Measurements from ENCODE around the gene FHIT. TPM values are rescaled to one million over a fixed set of nuclear protein-coding genes. Genes with fewer than 3 reads are reported as not detected.

FHIT gene
- total and polyA plus RNA-seq, 2 experiments from 2014 or later = 0.22 to 0.90 TPM

- H3K9me3 ChIP-seq (ENCODE audit: low read depth) = no peaks in the 10 kb centered on the region
- no peak overlapping the region for H3K4me3 ChIP-seq
- H3K9me2 ChIP-seq (ENCODE audit: insufficient read depth) = no peaks in the 10 kb centered on the region
- in situ Hi-C loops (cut with MboI) = loop anchor here (25.0 kb wide), 3 partner anchors 263 to 1038 kb away; no protein-coding TSS in a partner anchor
- H2AFZ ChIP-seq = no peak overlapping the region
- H3K27me3 ChIP-seq (replicated peaks; ENCODE audit: insufficient read depth) = no peaks in the 10 kb centered on the region
- H3K36me3 ChIP-seq (ENCODE audit: low read depth) = no peaks in the 10 kb centered on the region
- H3F3A ChIP-seq (ENCODE audit: insufficient read depth) = no peaks in the 10 kb centered on the region
- no peak overlapping the region for H3K4me2 ChIP-seq (ENCODE audit: unreplicated experiment)
- H3K4me1 ChIP-seq (ENCODE audit: insufficient read depth) = no peaks in the 10 kb centered on the region
- no peak overlapping the region for H3K9ac ChIP-seq
- no peaks in the 10 kb centered on the region for H3K79me2 ChIP-seq (ENCODE audit: insufficient read depth)
- TF ChIP-seq EZH2phosphoT487 (IDR thresholded peaks at IDR 0.05; ENCODE audit: insufficient read depth, low read depth) (no peak), EZH2 (IDR thresholded peaks at IDR 0.05; ENCODE audit: insufficient read depth, poor library complexity, severe bottlenecking) (no peak)
- WGBS, 2 experiments (ENCODE audit: low coverage in 1 of 2, low lambda C conversion rate in 2 of 2, missing lambda C conversion rate in 2 of 2) = 60 to 83% methylated on average over 2 of the region's 2 CpGs
- H3K27ac ChIP-seq = no peak overlapping the region
- no peak for DNase-seq
- H4K20me1 ChIP-seq (ENCODE audit: insufficient read depth) = no peaks in the 10 kb centered on the region
These were observed 1400.8 kb downstream of the FHIT start for GRCh38 chr3:59850417-59850816.

GRCh38 chr3:59845386-59845785 lies 1405.9 kb downstream of the FHIT start:
- Histone ChIP-seq H2AFZ (no peak overlapping the region), H3K27ac (no peak overlapping the region), H3K4me3 (no peak overlapping the region), H3K4me1 (ENCODE audit: insufficient read depth) (no peaks in the 10 kb centered on the region), H3K27me3 (replicated peaks; ENCODE audit: insufficient read depth) (no peaks in the 10 kb centered on the region), H3K4me2 (ENCODE audit: unreplicated experiment) (no peak overlapping the region), H4K20me1 (ENCODE audit: insufficient read depth) (no peaks in the 10 kb centered on the region), H3K79me2 (ENCODE audit: insufficient read depth) (no peaks in the 10 kb centered on the region), H3K36me3 (ENCODE audit: low read depth) (no peaks in the 10 kb centered on the region), H3F3A (ENCODE audit: insufficient read depth) (no peaks in the 10 kb centered on the region), H3K9me3 (ENCODE audit: low read depth) (no peaks in the 10 kb centered on the region), H3K9me2 (ENCODE audit: insufficient read depth) (no peaks in the 10 kb centered on the region), H3K9ac (no peak overlapping the region)
- DNase-seq = no peak
- in situ Hi-C loops (cut with MboI) = no loop called here
- TF ChIP-seq EZH2phosphoT487 (IDR thresholded peaks at IDR 0.05; ENCODE audit: insufficient read depth, low read depth) (no peak), EZH2 (IDR thresholded peaks at IDR 0.05; ENCODE audit: insufficient read depth, poor library complexity, severe bottlenecking) (no peak)
- WGBS, 2 experiments (ENCODE audit: low coverage in 1 of 2, low lambda C conversion rate in 2 of 2, missing lambda C conversion rate in 2 of 2) = 43 to 44% methylated on average over 1 of the region's 1 CpG

GRCh38 chr3:59843821-59844220 lies 1407.4 kb downstream of the FHIT start:
- H3K27me3 ChIP-seq (replicated peaks; ENCODE audit: insufficient read depth) = no peaks in the 10 kb centered on the region
- DNase-seq = no peak
- 46 to 62% methylated on average over 1 of the region's 1 CpG for WGBS, 2 experiments (ENCODE audit: low coverage in 1 of 2, low lambda C conversion rate in 2 of 2, missing lambda C conversion rate in 2 of 2)
- no peaks in the 10 kb centered on the region for H3F3A ChIP-seq (ENCODE audit: insufficient read depth)
- no peak overlapping the region for H3K4me2 ChIP-seq (ENCODE audit: unreplicated experiment)
- H2AFZ ChIP-seq = no peak overlapping the region
- H3K27ac ChIP-seq = no peak overlapping the region
- no peaks in the 10 kb centered on the region for H4K20me1 ChIP-seq (ENCODE audit: insufficient read depth)
- in situ Hi-C loops (cut with MboI) = no loop called here
- no peaks in the 10 kb centered on the region for H3K9me2 ChIP-seq (ENCODE audit: insufficient read depth)
- no peak overlapping the region for H3K4me3 ChIP-seq
- TF ChIP-seq EZH2 (IDR thresholded peaks at IDR 0.05; ENCODE audit: insufficient read depth, poor library complexity, severe bottlenecking) = no peak
- TF ChIP-seq EZH2phosphoT487 (IDR thresholded peaks at IDR 0.05; ENCODE audit: insufficient read depth, low read depth) = no peak
- H3K9me3 ChIP-seq (ENCODE audit: low read depth) = no peaks in the 10 kb centered on the region
- no peaks in the 10 kb centered on the region for H3K79me2 ChIP-seq (ENCODE audit: insufficient read depth)
- no peak overlapping the region for H3K9ac ChIP-seq
- 0 out of 2 replicates have a peak, but pooled peaks cover 9% of the 10 kb centered on the region for H3K4me1 ChIP-seq (ENCODE audit: insufficient read depth)
- H3K36me3 ChIP-seq (ENCODE audit: low read depth) = no peaks in the 10 kb centered on the region

GRCh38 chr3:59839810-59840515 lies 1411.3 kb downstream of the FHIT start:
- H3K4me1 ChIP-seq (ENCODE audit: insufficient read depth) = 0 out of 2 replicates have a peak, but pooled peaks cover 10% of the 10 kb centered on the region
- WGBS, 2 experiments (ENCODE audit: low coverage in 1 of 2, low lambda C conversion rate in 2 of 2, missing lambda C conversion rate in 2 of 2) = 10 to 19% methylated on average over 1 of the region's 1 CpG
- H3K9me2 ChIP-seq (ENCODE audit: insufficient read depth) = no peaks in the 10 kb centered on the region
- H3K79me2 ChIP-seq (ENCODE audit: insufficient read depth) = no peaks in the 10 kb centered on the region
- no peaks in the 10 kb centered on the region for H3K36me3 ChIP-seq (ENCODE audit: low read depth)
- in situ Hi-C loops (cut with MboI) = no loop called here
- H3F3A ChIP-seq (ENCODE audit: insufficient read depth) = no peaks in the 10 kb centered on the region
- no peak overlapping the region for H3K4me3 ChIP-seq
- no peaks in the 10 kb centered on the region for H3K27me3 ChIP-seq (replicated peaks; ENCODE audit: insufficient read depth)
- DNase-seq = no peak
- H3K27ac ChIP-seq = no peak overlapping the region
- no peak overlapping the region for H3K9ac ChIP-seq
- H2AFZ ChIP-seq = no peak overlapping the region
- H4K20me1 ChIP-seq (ENCODE audit: insufficient read depth) = no peaks in the 10 kb centered on the region
- no peaks in the 10 kb centered on the region for H3K9me3 ChIP-seq (ENCODE audit: low read depth)
- no peak for TF ChIP-seq EZH2 (IDR thresholded peaks at IDR 0.05; ENCODE audit: insufficient read depth, poor library complexity, severe bottlenecking)
- TF ChIP-seq EZH2phosphoT487 (IDR thresholded peaks at IDR 0.05; ENCODE audit: insufficient read depth, low read depth) = no peak
- no peak overlapping the region for H3K4me2 ChIP-seq (ENCODE audit: unreplicated experiment)

Measured in GM23248 (cell line).